Measurements from ENCODE around the gene CCDC71L.

CCDC71L gene

DNA sequence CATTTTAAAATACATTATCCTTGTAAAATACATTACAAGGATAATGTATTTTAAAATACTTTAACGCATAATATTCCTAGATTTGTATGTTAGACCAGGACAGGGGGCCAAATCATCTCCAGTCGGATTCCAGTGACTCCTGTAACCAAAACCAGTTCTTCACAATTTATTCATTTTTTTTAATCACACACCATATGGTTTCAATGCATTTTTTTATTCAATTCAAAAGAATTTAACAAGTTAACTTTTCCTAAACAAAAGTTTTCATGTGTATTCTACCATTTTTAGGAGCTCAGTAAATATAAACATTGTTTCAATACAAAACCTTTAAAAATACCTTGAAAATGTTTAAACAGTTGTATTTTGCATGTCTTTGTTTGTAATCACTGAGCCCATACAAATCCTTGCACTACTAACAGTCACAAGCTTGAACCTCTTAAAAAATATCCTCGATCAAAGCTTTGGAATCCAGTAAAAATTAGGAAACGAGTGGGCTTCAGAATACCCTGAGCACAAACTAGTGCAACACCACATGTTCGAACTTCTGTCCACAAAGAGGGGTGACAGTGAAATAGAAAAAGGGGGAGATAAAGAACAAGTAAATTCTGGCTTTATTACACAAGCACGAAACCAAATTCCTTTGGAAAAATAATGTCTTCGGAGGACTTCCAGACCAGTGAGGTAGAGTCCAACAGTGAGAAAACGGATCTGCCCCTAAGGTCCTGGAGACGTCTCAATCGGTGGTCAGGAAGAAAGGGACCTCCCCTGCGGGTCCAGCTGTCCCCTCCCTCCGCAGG lies 1.6 kb downstream of the CCDC71L start:
- DNase-seq (ENCODE audit: low spot score): peak; percentile 3

DNA sequence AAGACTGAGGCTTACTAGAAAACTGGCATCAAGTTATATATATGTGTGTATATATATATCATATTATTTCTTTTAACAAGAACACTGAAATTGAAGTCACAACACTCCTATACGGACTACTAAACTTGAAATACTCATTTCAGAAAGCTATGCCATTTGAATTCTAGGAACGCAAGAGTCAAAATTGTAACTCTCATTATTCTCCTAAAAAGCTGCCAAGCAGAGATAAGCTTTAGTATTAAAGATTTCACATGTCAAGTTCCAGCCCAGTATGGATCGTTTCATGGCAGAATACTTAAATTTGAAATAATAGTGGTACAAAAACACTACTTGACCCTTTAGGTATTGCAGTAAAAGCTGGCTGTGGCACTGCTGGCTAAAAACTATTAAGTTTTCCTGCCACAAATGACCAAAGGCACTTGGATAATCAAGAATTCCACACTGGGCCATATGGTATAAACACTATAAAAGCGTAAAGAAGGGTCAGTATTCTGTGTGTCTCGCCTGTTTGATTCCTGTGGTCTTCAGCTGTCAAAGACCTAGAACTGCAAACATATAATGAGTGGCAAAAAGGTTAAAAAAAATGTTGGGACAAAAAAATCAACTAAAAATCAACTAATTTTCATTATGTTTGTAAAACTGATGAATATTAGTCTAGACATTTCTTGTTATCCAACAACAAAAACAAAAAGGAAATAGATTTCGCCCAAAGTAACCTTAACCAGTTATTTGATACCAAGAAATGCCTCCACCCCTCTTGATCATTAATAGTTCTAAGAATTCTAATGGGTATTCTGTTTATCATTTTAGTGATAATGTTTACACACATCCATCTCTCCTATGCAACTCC lies 2.4 kb downstream of the CCDC71L start:
- no peak for DNase-seq (ENCODE audit: low spot score)

- no peak for DNase-seq (ENCODE audit: low spot score)
Observed at GRCh38 chr7:106657085-106657991, 3.6 kb downstream of the CCDC71L start.

- no peak for DNase-seq (ENCODE audit: low spot score)
Observed at GRCh38 chr7:106655703-106656498, 5.1 kb downstream of the CCDC71L start.

DNA sequence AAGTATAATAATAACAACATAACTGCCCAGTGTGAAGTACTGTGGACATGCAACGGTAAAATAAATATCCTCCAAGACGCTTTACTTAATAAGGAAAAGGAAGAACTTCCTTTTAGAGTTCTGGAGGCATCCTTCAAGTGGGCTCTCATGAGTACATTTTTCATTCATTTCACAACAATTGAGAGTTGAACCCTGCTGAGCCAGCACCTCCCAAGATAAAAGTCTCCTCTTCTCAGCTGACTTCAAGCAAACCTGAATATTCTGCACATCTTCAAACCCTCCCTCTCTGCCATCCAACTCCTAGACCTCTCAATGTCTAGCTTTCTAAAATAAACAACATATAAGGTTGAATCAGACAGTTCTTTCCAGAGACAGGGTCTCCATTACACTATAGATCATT lies 7.5 kb downstream of the CCDC71L start:
- DNase-seq (ENCODE audit: low spot score): no peak

DNA sequence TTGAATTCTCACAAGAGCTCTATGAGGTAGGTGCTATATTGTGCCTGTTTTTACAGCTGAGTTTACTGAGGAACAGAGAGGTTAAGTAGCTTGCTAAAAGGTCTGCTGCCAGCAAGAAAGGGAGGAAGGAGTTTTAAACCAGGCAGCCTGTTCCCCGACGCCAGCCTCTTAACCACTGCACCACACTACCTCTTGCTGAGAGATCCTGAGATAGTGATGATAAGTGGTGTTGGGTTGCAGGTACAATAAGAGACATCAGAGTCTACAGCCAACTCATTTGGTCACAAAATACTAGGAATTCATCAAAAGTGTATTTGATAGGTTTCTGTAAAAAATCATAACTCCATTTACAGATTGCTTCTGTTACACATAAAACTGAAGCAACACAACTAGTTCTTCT lies 8.0 kb downstream of the CCDC71L start:
- DNase-seq (ENCODE audit: low spot score): no peak

- DNase-seq (ENCODE audit: low spot score): no peak
Observed at GRCh38 chr7:106652092-106652491, 8.9 kb downstream of the CCDC71L start.

- DNase-seq (ENCODE audit: low spot score): no peak
Observed at GRCh38 chr7:106646256-106646655, 14.7 kb downstream of the CCDC71L start.

GRCh38 chr7:106644999-106645398 lies 16.0 kb downstream of the CCDC71L start:
- DNase-seq (ENCODE audit: low spot score): peak; percentile 57

GRCh38 chr7:106643216-106644000 lies 17.6 kb downstream of the CCDC71L start:
- no peak for DNase-seq (ENCODE audit: low spot score)

DNA sequence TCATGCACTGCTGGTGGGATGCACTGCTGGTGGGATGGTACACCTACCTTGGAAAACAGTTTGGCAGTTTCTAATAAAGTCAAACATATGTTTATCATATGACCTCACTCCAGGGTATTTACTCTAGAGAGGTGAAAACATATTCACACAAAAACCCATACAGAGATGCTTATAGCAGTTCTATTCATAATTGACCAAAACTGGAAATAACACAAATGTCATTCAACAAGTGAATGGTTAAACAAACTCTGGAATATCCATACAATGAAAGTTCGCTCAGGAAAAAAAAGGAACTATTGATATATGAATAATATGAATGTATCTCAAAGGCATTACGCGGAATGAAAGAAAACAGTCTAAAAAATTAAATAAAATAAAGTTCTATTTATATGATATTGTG lies 19.5 kb downstream of the CCDC71L start:
- no peak for DNase-seq (ENCODE audit: low spot score)

DNA sequence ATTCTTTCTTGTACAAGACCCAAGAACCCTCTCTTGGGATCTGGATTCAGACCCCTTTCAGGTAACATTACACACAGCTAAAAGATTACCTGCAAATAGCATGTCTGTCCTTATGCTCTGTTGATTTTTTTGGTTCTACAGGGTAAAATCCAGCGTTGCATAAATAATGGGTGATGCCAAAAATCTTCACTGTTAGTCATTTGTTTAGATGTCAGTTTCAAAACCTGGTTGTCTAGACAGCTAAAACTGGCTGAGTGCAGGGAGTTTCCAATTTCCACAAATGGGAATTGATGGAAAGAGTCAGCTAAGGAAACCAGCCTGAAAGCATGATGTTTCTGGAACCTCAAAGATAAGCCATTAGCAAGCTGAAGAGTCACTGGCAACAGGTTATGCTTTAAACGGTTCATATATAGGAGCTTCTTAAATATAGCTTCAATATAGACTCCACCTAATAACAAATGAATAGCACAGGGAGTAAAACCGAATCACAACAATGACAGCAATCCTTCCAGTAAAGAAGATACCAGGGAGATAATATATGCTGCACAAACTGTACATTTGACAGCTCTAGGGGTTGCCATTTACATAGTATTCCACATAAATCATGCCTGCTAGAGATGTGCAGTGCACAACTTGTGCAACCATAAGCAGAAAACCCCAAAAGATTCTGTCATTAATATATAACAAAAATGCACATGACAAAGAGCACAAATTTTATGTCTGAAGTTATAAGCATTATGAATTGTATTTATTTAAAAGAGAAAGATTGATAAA lies 20.4 kb downstream of the CCDC71L start:
- DNase-seq (ENCODE audit: low spot score): no peak

DNA sequence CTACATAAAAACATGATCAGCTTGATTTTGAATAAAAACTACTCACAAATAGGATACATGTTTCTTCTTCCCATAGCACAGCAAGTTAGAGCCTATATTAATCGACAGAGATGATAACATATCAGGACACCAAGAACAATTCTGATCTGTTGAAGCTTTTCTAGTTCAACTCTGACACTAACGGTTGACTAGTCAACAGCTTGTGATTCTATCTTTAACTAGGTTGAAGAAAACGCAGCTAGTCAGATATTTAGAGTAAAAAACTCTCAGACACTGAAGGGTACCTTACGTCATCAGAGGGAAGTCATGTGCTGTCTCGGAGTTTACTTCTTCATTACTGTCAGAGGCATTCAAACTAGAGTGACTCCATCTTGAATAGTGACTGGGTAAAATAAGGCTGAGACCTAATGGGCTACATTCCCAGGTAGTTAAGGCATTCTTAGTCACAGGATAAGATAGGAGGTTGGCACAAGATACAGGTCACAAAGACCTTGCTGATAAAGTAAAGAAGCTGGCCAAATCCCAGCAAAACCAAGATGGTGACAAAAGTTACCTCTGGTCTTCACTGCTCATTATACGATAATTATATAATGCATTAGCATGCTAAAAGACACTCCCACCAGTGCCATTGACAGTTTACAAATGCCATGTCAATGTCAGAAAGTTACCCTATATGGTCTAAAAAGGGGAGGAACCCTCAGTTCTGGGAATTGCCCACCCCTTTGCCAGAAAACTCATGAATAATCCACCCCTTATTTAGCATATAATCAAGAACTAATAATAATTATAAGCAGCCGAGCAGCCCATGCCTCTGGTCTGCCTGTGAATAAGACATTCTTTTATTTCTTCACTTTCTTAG lies 21.3 kb downstream of the CCDC71L start:
- no peak for DNase-seq (ENCODE audit: low spot score)

DNA sequence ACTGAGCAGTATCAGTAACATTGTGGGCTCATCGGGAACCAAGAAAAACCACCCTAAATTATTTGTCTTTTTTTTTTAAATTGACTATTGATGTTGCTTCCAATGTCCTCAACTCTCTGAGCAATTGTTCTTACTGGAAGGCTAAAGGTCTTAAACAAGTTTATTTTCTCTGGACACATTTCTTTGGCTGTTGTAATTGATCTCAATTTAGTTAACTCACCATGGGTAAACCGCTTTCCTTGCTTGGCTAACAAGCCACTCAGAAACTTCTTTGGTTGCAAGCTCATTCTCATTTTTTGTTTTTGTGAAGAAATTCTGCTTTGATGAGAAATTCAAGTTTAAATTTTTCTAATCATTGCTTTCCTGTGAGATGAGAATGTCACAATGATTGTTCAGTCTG lies 25.5 kb downstream of the CCDC71L start:
- no peak for DNase-seq (ENCODE audit: low spot score)

DNA sequence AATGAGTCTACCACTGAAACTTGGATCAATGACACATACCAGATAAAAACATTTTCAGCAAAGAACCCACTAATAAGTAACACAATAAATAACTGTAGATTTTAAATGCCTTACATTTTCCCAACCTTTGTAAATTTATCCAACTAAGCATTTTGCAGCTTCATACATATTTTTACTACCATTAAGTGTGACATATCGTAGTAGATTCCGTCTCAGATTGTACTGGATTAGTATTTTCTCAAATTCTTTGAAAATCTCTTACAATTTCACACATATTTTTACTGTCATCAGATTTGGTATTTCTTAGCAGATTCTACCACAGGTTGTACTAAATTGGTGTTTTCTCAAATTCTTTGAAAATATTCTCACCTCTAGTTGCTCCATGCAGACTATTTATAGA lies 26.0 kb downstream of the CCDC71L start:
- no peak for DNase-seq (ENCODE audit: low spot score)

DNA sequence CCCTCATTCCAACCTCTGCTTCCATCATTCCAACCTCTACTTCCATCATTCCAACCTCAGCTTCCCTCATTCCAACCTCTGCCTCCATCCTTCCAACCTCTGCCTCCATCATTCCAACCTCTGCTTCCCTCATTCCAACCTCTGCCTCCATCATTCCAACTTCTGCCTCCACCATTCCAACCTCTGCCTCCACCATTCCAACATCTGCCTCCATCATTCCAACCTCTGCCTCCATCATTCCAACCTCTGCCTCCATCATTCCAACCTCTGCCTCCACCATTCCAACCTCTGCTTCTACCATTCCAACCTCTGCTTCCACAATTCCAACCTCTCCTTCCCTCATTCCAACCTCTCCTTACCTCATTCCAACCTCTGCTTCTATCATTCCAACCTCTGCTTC lies 30.3 kb downstream of the CCDC71L start:
- no peak for DNase-seq (ENCODE audit: low spot score)

GRCh38 chr7:106629516-106629915 lies 31.4 kb downstream of the CCDC71L start:
- DNase-seq (ENCODE audit: low spot score): no peak

- no peak for DNase-seq (ENCODE audit: low spot score)
Observed at GRCh38 chr7:106626376-106627164, 34.4 kb downstream of the CCDC71L start.
